Activated T-helper 2 cell treated with anti-CD3 and anti-CD28 coated beads, Interferon-gamma antibody, Interleukin-2, Interleukin-4, amounts not matched to agents 10 μg/mL and 5 μg/mL and 100 μg/mL, durations not matched to agents 14 hours and 24 hours and 36 hours (primary cell): ENCODE results near the gene MYH3. TPM values are rescaled to one million over a fixed set of nuclear protein-coding genes. Genes with fewer than 3 reads are reported as not detected.
"Not testable (repeated sequence)": the region's sequence is repeated elsewhere in the genome, so short reads cannot be mapped to it uniquely, and the experiment has no call there.

Source experiments
- DNase-seq: peaks from one replicate; pipeline ENCODE4 v3.0.0; 2021; ENCODE audit warnings: low spot score
- H3K27ac Mint-ChIP-seq: one replicate; pipeline ENCODE4 v1.8.0; 2021; ENCODE audit warnings: mixed read lengths
- H3K27me3 Mint-ChIP-seq: one replicate; pipeline ENCODE4 v1.8.0; 2021; ENCODE audit warnings: low read depth, mixed read lengths
- H3K36me3 Mint-ChIP-seq: one replicate; pipeline ENCODE4 v1.8.0; 2021; ENCODE audit warnings: low read depth, mixed read lengths
- H3K4me1 Mint-ChIP-seq: one replicate; pipeline ENCODE4 v1.8.0; 2021; ENCODE audit warnings: low read depth, mixed read lengths
- H3K4me3 Mint-ChIP-seq: one replicate; pipeline ENCODE4 v1.8.0; 2021; ENCODE audit warnings: low read depth, mild to moderate bottlenecking, moderate library complexity, mixed read lengths
- H3K9me3 Mint-ChIP-seq: one replicate; pipeline ENCODE4 v1.8.0; 2021; ENCODE audit warnings: mixed read lengths
- intact Hi-C: fragments of 100-400 bp; cut with micrococcal nuclease; formaldehyde crosslinking; loops from one replicate; pipeline ENCODE4 v1.15.1; 2023
- total RNA-seq: library from RNA; stranded (reverse); gene quantifications from 2 replicates; pipeline ENCODE4 v1.2.3, GENCODE V29; 2022

The MYH3 gene
- 3.9 and 4.6 TPM in 2 replicates for total RNA-seq

DNA sequence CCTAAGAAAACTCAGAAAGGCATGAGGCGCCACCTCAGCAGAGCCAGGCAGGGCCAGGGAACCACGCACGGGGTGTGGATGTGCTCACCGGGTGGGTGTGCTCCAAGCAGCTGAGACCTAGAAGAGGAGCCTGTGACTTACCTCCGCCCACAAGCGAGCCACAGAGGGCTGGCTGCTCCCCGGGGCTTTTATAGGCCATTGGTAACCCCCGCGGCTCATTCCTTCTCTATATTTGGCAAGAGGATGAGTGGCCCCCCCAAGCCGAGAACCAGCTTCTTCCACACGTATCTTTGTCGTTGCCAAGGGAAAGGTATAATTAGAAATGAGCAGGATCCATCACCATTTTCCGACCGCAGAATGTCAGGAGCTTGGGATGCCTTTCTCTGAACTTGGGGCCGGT is at the start of gene MYH3:
TSS of gene MYH3 (minus strand) at position 162 of the 400 bp plus-strand sequence. CDS start 2,245 bp downstream, outside the sequence.
- H3K27ac Mint-ChIP-seq: no peak within 1 kb of the TSS

GRCh38 chr17:10705727-10706126 is 48.6 kb upstream of the MYH3 start:
- no peaks in the 10 kb centered on the region for H3K9me3 Mint-ChIP-seq
- peaks cover 30% of the 10 kb centered on the region for H3K4me1 Mint-ChIP-seq
- no peak overlapping the region for H3K27ac Mint-ChIP-seq
- H3K27me3 Mint-ChIP-seq: no peaks in the 10 kb centered on the region
- peaks cover 54% of the 10 kb centered on the region for H3K36me3 Mint-ChIP-seq
- no peak overlapping the region for H3K4me3 Mint-ChIP-seq
- DNase-seq: no peak
- intact Hi-C loops: no loop called here

More for the DNA sequence above, at the start of gene MYH3:
- Mint-ChIP-seq H3K4me1 (peaks cover 8% of the 10 kb centered on the region), H3K36me3 (no peaks in the 10 kb centered on the region), H3K27me3 (no peaks in the 10 kb centered on the region), H3K9me3 (no peaks in the 10 kb centered on the region), H3K4me3 (no peak within 1 kb of the TSS)
- DNase-seq: no peak
- intact Hi-C loops: no loop called here

- DNase-seq: no peak
- H3K4me1 Mint-ChIP-seq: peaks cover 37% of the 10 kb centered on the region
- H3K27me3 Mint-ChIP-seq: no peaks in the 10 kb centered on the region
- H3K4me3 Mint-ChIP-seq: no peak overlapping the region
- peak overlapping the region; percentile 26 for H3K27ac Mint-ChIP-seq
- intact Hi-C loops: no loop called here
- H3K36me3 Mint-ChIP-seq: peaks cover 36% of the 10 kb centered on the region
- H3K9me3 Mint-ChIP-seq: no peaks in the 10 kb centered on the region
Measured at GRCh38 chr17:10702574-10702973, 45.5 kb upstream of the MYH3 start.

GRCh38 chr17:10699856-10700255 is 42.7 kb upstream of the MYH3 start:
- intact Hi-C loops: no loop called here
- no peaks in the 10 kb centered on the region for H3K9me3 Mint-ChIP-seq
- peaks cover 31% of the 10 kb centered on the region for H3K36me3 Mint-ChIP-seq
- DNase-seq: no peak
- peak overlapping the region; percentile 45 for H3K4me3 Mint-ChIP-seq
- H3K27ac Mint-ChIP-seq: peak overlapping the region; percentile 65
- H3K27me3 Mint-ChIP-seq: no peaks in the 10 kb centered on the region
- H3K4me1 Mint-ChIP-seq: peaks cover 40% of the 10 kb centered on the region

DNA sequence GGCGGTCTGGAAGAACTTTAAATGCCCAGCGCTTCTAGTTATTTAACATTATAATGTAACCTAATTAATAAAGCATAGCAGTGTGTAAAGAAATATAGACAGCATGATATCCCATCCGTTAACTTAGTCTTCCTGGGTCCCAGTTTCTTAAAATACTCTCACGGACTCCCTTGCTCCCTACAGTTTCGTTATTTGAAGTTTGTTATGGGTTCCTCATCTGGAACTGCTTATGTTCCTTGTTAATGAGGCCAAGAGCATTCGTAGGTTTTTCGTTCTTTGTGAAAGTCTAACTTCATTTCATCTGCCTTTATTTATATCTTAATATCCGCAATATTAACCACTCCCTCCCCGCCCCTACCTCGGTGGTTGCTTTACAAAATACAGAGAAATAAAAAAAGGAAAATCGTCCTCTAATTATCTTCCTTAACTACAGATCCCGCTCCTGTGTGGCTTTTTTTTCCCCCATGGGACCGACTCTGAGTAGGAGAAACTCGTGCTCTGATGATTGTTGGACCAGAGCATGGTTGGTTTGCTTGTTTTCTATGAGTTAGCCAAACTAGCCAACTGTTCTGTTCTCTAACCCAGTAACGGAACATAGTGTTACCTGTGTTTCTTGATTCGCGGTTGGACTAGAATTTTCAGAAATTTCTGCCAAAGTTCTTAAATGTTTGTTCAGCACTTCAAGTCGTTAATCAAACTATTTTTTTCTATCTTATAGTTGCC is 41.1 kb upstream of the MYH3 start:
- H3K27me3 Mint-ChIP-seq: no peaks in the 10 kb centered on the region
- peaks cover 38% of the 10 kb centered on the region for H3K36me3 Mint-ChIP-seq
- intact Hi-C loops: no loop called here

GRCh38 chr17:10697092-10698081 is 40.3 kb upstream of the MYH3 start, which contains the start of the genes ADPRM and SCO1:
ADPRM (plus strand) TSS chr17:10697594; CDS start chr17:10704927, 7,333 bp downstream.
SCO1 (minus strand) TSS chr17:10697533; CDS start chr17:10697507, 26 bp downstream.
- peak within 1 kb of the TSS; percentile 95 for H3K4me3 Mint-ChIP-seq
- peaks cover 47% of the 10 kb centered on the region for H3K36me3 Mint-ChIP-seq
- no peaks in the 10 kb centered on the region for H3K27me3 Mint-ChIP-seq
- no peaks in the 10 kb centered on the region for H3K9me3 Mint-ChIP-seq
- DNase-seq: peak; percentile 88
- peaks cover 47% of the 10 kb centered on the region for H3K4me1 Mint-ChIP-seq
- intact Hi-C loops: loop anchor here (2.0 kb wide), 1 partner anchor 29 kb away; no protein-coding TSS in a partner anchor
- peak within 1 kb of the TSS; percentile 94 for H3K27ac Mint-ChIP-seq

More for the DNA sequence above, 41.1 kb upstream of the MYH3 start:
- H3K4me1 Mint-ChIP-seq: peaks cover 46% of the 10 kb centered on the region
- peak overlapping the region; percentile 94 for H3K27ac Mint-ChIP-seq
- H3K9me3 Mint-ChIP-seq: no peaks in the 10 kb centered on the region
- DNase-seq: no peak
- peak overlapping the region; percentile 95 for H3K4me3 Mint-ChIP-seq

DNA sequence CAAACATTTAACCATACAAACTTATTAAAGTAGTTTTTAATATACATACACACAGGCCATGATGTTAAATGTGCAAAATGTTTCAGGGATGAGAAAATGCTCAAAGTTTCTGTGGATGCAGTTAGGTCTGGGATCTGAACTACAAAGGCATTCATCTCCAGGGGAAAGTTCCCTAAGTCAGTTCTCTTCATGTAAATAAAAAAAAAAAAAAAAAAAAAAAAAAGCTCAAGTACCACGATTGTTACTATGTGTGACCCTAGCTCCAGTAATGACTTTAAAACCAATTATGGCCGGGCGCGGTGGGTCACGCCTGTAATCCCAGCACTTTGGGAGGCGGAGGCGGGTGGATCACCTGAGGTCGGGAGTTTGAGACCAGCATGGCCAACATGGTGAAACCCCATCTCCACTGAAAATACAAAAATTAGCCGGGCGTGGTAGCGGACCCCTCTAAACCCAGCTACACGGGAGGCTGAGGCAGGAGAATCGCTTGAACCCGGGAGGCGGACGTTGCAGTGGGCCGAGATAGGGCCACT is 38.8 kb upstream of the MYH3 start:
- H3K27ac Mint-ChIP-seq: peak overlapping the region; percentile 93
- not testable (repeated sequence) for H3K9me3 Mint-ChIP-seq, DNase-seq, H3K27me3 Mint-ChIP-seq
- H3K4me1 Mint-ChIP-seq: peaks cover 37% of the 10 kb centered on the region
- intact Hi-C loops: loop anchor here (2.0 kb wide), 1 partner anchor 31 kb away; no protein-coding TSS in a partner anchor
- H3K4me3 Mint-ChIP-seq: peak overlapping the region; percentile 95
- H3K36me3 Mint-ChIP-seq: peaks cover 53% of the 10 kb centered on the region

DNA sequence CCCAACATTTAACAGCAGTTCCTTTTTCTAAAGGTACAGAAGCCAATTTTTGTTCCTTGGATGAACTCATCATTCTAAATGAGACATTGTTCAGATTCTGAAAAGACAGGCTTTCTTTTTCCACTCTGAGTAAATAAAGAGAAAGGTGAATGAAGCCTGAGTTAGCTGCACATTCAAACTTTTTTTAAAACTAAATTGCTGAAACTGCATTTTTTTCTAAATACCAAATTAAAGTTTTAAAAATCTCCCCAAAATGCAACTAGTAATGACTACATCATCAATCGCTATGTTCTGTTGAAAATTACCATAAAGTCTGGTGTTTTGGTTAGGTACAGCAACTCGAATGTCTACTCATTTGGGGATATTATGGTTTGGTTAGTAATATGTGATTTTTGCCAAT is 30.4 kb upstream of the MYH3 start:
- DNase-seq: no peak
- Mint-ChIP-seq H3K9me3 (no peaks in the 10 kb centered on the region), H3K4me3 (no peak overlapping the region), H3K27ac (no peak overlapping the region), H3K27me3 (no peaks in the 10 kb centered on the region), H3K36me3 (peaks cover 81% of the 10 kb centered on the region), H3K4me1 (peaks cover 18% of the 10 kb centered on the region)
- intact Hi-C loops: no loop called here

DNA sequence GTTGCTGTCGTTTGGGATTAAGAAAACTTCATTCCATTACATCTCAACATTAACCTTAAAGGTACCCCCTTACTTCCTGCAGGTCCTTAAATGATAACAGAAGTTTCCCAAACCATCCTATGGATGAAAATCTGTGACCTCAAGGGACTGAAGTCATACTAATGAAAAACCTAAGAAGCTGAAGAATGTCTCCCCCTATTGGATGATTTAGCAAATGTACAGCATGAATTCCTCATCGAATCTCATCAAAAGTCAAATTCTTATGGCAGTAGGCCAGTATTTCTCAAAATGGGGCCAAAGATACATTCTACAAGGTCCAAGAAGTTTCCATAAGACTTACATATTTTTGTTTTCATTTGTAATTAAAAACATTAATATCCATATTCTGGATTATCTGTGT is 26.7 kb upstream of the MYH3 start:
- Mint-ChIP-seq H3K27me3 (no peaks in the 10 kb centered on the region), H3K36me3 (peaks cover 73% of the 10 kb centered on the region), H3K27ac (no peak overlapping the region), H3K4me1 (peaks cover 3% of the 10 kb centered on the region), H3K4me3 (no peak overlapping the region), H3K9me3 (no peaks in the 10 kb centered on the region)
- intact Hi-C loops: loop anchor here (5.0 kb wide), 1 partner anchor 37 kb away; no protein-coding TSS in a partner anchor
- no peak for DNase-seq

GRCh38 chr17:10681866-10682446 is 24.8 kb upstream of the MYH3 start:
- DNase-seq: no peak
- intact Hi-C loops: loop anchor here (5.0 kb wide), 1 partner anchor 35 kb away; no protein-coding TSS in a partner anchor
- no peaks in the 10 kb centered on the region for H3K9me3 Mint-ChIP-seq
- H3K4me3 Mint-ChIP-seq: no peak overlapping the region
- H3K4me1 Mint-ChIP-seq: no peaks in the 10 kb centered on the region
- peaks cover 77% of the 10 kb centered on the region for H3K36me3 Mint-ChIP-seq
- no peak overlapping the region for H3K27ac Mint-ChIP-seq
- H3K27me3 Mint-ChIP-seq: no peaks in the 10 kb centered on the region

GRCh38 chr17:10674704-10675103 is 17.6 kb upstream of the MYH3 start:
- no peak overlapping the region for H3K4me3 Mint-ChIP-seq
- H3K9me3 Mint-ChIP-seq: no peaks in the 10 kb centered on the region
- peaks cover 41% of the 10 kb centered on the region for H3K36me3 Mint-ChIP-seq
- intact Hi-C loops: no loop called here
- H3K4me1 Mint-ChIP-seq: no peaks in the 10 kb centered on the region
- no peak overlapping the region for H3K27ac Mint-ChIP-seq
- DNase-seq: no peak
- no peaks in the 10 kb centered on the region for H3K27me3 Mint-ChIP-seq

GRCh38 chr17:10673312-10673711 is 16.2 kb upstream of the MYH3 start:
- H3K4me1 Mint-ChIP-seq: no peaks in the 10 kb centered on the region
- intact Hi-C loops: no loop called here
- no peak for DNase-seq
- no peaks in the 10 kb centered on the region for H3K27me3 Mint-ChIP-seq
- no peak overlapping the region for H3K27ac Mint-ChIP-seq
- no peak overlapping the region for H3K4me3 Mint-ChIP-seq
- H3K9me3 Mint-ChIP-seq: no peaks in the 10 kb centered on the region
- peaks cover 31% of the 10 kb centered on the region for H3K36me3 Mint-ChIP-seq
